NB4 (cell line): ENCODE results near the gene ERBB4.

ENCODE experiments used
- TF ChIP-seq, protein P1 (sequence below): IDR thresholded peaks from 2 replicates; pipeline ENCODE4 v1.6.1; 2011; ENCODE audit warnings: low read depth, low read length
- TF ChIP-seq, protein P2 (sequence below): IDR thresholded peaks from one replicate; pipeline ENCODE4 v1.5.1; 2012; ENCODE audit warnings: low read depth, low read length

DNA sequence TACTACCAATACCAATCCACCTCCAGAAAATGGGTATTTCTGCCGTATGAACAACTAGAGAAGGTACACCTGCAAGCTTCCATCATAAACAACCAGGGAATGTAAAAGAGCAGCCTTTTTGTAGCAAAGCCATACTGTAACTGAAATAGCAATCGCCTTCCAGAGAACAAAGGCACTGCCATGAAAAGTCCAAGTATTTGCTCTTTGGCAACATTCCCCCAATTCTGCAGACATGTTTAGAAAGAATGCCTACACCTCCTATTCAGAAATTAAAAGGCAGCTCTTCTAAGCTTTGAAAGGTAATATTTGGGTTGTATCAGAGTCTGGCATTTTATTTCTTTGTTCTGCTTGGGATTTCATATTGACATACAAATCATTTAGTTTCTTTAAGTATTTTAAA lies 487.7 kb downstream of the ERBB4 start:
- TF ChIP-seq, protein P1, sequence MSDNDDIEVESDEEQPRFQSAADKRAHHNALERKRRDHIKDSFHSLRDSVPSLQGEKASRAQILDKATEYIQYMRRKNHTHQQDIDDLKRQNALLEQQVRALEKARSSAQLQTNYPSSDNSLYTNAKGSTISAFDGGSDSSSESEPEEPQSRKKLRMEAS, result no peak
- TF ChIP-seq, protein P2, sequence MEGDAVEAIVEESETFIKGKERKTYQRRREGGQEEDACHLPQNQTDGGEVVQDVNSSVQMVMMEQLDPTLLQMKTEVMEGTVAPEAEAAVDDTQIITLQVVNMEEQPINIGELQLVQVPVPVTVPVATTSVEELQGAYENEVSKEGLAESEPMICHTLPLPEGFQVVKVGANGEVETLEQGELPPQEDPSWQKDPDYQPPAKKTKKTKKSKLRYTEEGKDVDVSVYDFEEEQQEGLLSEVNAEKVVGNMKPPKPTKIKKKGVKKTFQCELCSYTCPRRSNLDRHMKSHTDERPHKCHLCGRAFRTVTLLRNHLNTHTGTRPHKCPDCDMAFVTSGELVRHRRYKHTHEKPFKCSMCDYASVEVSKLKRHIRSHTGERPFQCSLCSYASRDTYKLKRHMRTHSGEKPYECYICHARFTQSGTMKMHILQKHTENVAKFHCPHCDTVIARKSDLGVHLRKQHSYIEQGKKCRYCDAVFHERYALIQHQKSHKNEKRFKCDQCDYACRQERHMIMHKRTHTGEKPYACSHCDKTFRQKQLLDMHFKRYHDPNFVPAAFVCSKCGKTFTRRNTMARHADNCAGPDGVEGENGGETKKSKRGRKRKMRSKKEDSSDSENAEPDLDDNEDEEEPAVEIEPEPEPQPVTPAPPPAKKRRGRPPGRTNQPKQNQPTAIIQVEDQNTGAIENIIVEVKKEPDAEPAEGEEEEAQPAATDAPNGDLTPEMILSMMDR, result no peak
